Upper lobe of left lung (tissue), 6 donors: ENCODE data around the gene CXorf58. TPM values are rescaled to one million over a fixed set of nuclear protein-coding genes. Genes with fewer than 3 reads are reported as not detected.

Experiments used
- ATAC-seq, 2 donors: fragments of 200-7000 bp; cut with Tn5 transposase; one replicate each; pipeline ENCODE4 v1.9.1; 2022; ENCODE audit warnings: mild to moderate bottlenecking in 2 of 2, moderate library complexity in 2 of 2; ENCODE audit not compliant: low FRiP score in 2 of 2
- DNase-seq, 2 donors: peaks; one replicate each; pipeline ENCODE4 v3.0.0-alpha.2; 2019 to 2020
- H3K27ac ChIP-seq, 4 donors: fragments of 200-600 bp; sonication (generic); one replicate each; pipeline ENCODE4 v1.5.1; 2016 to 2019
- H3K27me3 ChIP-seq, 4 donors: fragments of 200-600 bp; sonication (generic); one replicate each; pipeline ENCODE4 v1.5.1; 2017 to 2019
- H3K36me3 ChIP-seq, 4 donors: fragments of 200-600 bp; sonication (generic); one replicate each; pipeline ENCODE4 v1.5.1; 2016 to 2019
- H3K4me1 ChIP-seq, 4 donors: fragments of 200-600 bp; sonication (generic); one replicate each; pipeline ENCODE4 v1.5.1; 2018 to 2019
- H3K4me3 ChIP-seq, 4 donors: fragments of 200-600 bp; sonication (generic); one replicate each; pipeline ENCODE4 v1.5.1; 2017 to 2019; ENCODE audit warnings: mild to moderate bottlenecking in 2 of 4, moderate library complexity in 1 of 4
- H3K9me3 ChIP-seq, 4 donors: fragments of 200-600 bp; sonication (generic); one replicate each; pipeline ENCODE4 v1.5.1; 2018 to 2019
- CTCF ChIP-seq, 6 experiments: fragments of 450-650 bp in 4 of 6; fragments of 200-600 bp in 2 of 6; sonication (generic) in 2 of 6; IDR thresholded peaks; one replicate each; pipeline ENCODE4 v1.5.1; 2016 to 2019; ENCODE audit warnings: antibody characterized with exemption in 6 of 6
- EP300 ChIP-seq, 4 donors: sonication (generic); formaldehyde crosslinking; IDR thresholded peaks; one replicate each; pipeline ENCODE4 v1.5.1; 2017; ENCODE audit warnings: antibody characterized with exemption in 4 of 4, control low read depth in 2 of 4
- POLR2A ChIP-seq, 4 donors: fragments of 450-650 bp; IDR thresholded peaks; one replicate each; pipeline ENCODE4 v1.5.1; 2016 to 2017; ENCODE audit warnings: antibody characterized with exemption in 4 of 4, mild to moderate bottlenecking in 2 of 4
- POLR2AphosphoS5 ChIP-seq, 2 donors: sonication (generic); formaldehyde crosslinking; IDR thresholded peaks; one replicate each; pipeline ENCODE4 v1.5.1; 2017; ENCODE audit warnings: antibody characterized with exemption in 2 of 2
- WGBS, 2 donors: methylation state at CpG; one replicate each; pipeline ENCODE4 v1.1.5; 2017 to 2018; 5-methylcytosine and 5-hydroxymethylcytosine counted together
- total RNA-seq, 6 donors: library from RNA; depleted of rRNA in 4 of 6; stranded (reverse); fragments of >200 nt in 4 of 6; gene quantifications; one replicate each; pipeline versions ENCODE4 v1.1.0 to v1.2.1, GENCODE V29; 2016 to 2021
- donor health status: DM: no; HTN: no; CAD: no; lungs with moderate emphysema.
- donor health status: DM: no; HTN: yes; CAD: no; lungs with severe emphysema.

The CXorf58 gene
- total RNA-seq, 6 donors from 2014 or later: 0.11 TPM; not detected in 5

DNA sequence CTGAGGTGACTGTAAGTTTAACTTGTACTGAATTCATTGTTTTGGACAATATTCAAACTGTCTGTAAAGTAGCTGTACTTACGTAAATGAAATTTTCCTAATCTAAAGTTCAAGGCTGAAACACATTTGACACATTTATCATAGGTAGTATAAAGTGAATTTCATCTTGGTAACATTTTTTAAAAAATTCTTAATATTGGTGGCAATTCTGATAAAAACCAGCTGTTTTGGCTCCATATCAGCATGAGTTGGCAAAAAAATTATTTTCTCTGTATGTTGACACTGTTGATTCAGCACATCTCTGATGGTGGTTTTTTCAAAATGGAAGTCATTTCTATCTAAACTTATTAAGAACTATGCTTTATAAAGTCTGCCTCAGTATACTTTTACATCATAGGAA is 30.9 kb downstream of the CXorf58 start:
- Histone ChIP-seq H3K9me3 (no peaks in the 10 kb centered on the region), H3K4me3 (no peak overlapping the region), H3K4me1 (no peaks in the 10 kb centered on the region), H3K36me3 (no peaks in the 10 kb centered on the region), H3K27ac (no peak overlapping the region), H3K27me3 (no peaks in the 10 kb centered on the region)
- ATAC-seq (no peak), DNase-seq (no peak)
- WGBS, 2 donors: 75 to 81% methylated on average over 1 of the region's 1 CpG
- TF ChIP-seq EP300 (IDR thresholded peaks at IDR 0.05): no peak
- no peak for TF ChIP-seq POLR2AphosphoS5 (IDR thresholded peaks at IDR 0.05)
- TF ChIP-seq POLR2A (IDR thresholded peaks at IDR 0.05): no peak
- TF ChIP-seq CTCF (IDR thresholded peaks at IDR 0.05): no peak

GRCh38 chrX:23939203-23939602 is 31.4 kb downstream of the CXorf58 start:
- no peak overlapping the region for H3K4me3 ChIP-seq
- H3K36me3 ChIP-seq: no peaks in the 10 kb centered on the region
- TF ChIP-seq EP300 (IDR thresholded peaks at IDR 0.05): no peak
- no peak for TF ChIP-seq CTCF (IDR thresholded peaks at IDR 0.05)
- no peak for TF ChIP-seq POLR2A (IDR thresholded peaks at IDR 0.05)
- TF ChIP-seq POLR2AphosphoS5 (IDR thresholded peaks at IDR 0.05): no peak
- WGBS, 2 donors: 43 to 79% methylated on average over 1 of the region's 1 CpG
- H3K9me3 ChIP-seq: no peaks in the 10 kb centered on the region
- DNase-seq: no peak
- H3K27me3 ChIP-seq: no peaks in the 10 kb centered on the region
- no peak for ATAC-seq
- H3K4me1 ChIP-seq: no peaks in the 10 kb centered on the region
- no peak overlapping the region for H3K27ac ChIP-seq

DNA sequence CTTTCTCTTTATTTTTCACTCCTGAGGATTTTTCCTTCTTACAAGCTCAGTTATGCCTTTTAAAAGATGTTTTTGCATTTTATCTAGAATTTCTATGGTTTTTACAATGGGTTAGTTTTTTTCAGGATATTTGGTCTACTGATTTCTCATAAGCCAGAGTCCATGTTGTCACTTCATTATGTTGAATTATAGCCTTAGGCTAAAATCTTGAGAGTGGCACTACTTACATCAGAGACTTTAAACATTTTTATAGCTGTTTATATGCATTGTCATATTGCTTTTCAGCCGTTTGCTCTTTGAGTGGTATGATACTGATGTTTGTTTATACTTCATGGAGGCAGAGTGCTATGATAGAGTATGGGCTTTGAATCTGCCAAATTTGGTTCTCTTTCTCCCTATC is 36.4 kb downstream of the CXorf58 start:
- Histone ChIP-seq H3K4me3 (no peak overlapping the region), H3K9me3 (no peaks in the 10 kb centered on the region), H3K27ac (no peak overlapping the region), H3K36me3 (no peaks in the 10 kb centered on the region), H3K4me1 (no peaks in the 10 kb centered on the region), H3K27me3 (no peaks in the 10 kb centered on the region)
- DNase-seq: no peak
- WGBS, 2 donors: 28 to 29% methylated on average over 1 of the region's 1 CpG
- TF ChIP-seq CTCF (IDR thresholded peaks at IDR 0.05) (no peak), POLR2AphosphoS5 (IDR thresholded peaks at IDR 0.05) (no peak), POLR2A (IDR thresholded peaks at IDR 0.05) (no peak), EP300 (IDR thresholded peaks at IDR 0.05) (no peak)
- no peak for ATAC-seq

- Histone ChIP-seq H3K4me1 (no peaks in the 10 kb centered on the region), H3K27ac (no peak overlapping the region), H3K4me3 (no peak overlapping the region), H3K27me3 (no peaks in the 10 kb centered on the region), H3K9me3 (no peaks in the 10 kb centered on the region), H3K36me3 (no peaks in the 10 kb centered on the region)
- ATAC-seq (no peak), DNase-seq (no peak)
- WGBS, 2 donors: 100% methylated on average over 1 of the region's 1 CpG
- TF ChIP-seq CTCF (IDR thresholded peaks at IDR 0.05) (no peak), POLR2AphosphoS5 (IDR thresholded peaks at IDR 0.05) (no peak), EP300 (IDR thresholded peaks at IDR 0.05) (no peak), POLR2A (IDR thresholded peaks at IDR 0.05) (no peak)
Measured at GRCh38 chrX:23945206-23945605, 37.4 kb downstream of the CXorf58 start.

DNA sequence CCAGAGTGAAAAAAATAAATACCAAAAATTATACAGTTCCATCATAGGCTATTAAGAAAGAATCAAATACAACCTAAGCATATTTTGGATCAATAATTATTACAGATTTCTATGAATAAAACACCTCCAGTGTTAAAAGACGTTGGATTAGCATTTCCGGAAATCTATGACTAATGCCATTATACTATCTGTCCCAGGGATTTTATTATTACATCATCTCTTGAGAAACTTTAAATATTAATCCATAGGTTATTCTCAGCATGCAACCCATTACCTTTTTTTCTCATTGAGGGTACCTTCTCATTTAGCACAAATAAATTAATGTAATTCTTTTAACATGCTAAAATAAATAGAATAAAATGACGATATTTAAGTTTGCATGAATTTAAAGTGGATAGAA is 44.6 kb downstream of the CXorf58 start:
- ATAC-seq: no peak
- no peaks in the 10 kb centered on the region for H3K4me1 ChIP-seq
- no peaks in the 10 kb centered on the region for H3K9me3 ChIP-seq
- WGBS, 2 donors: 78 to 82% methylated on average over 3 of the region's 3 CpGs
- DNase-seq: no peak
- no peak overlapping the region for H3K27ac ChIP-seq
- no peak overlapping the region for H3K4me3 ChIP-seq
- no peaks in the 10 kb centered on the region for H3K36me3 ChIP-seq
- no peaks in the 10 kb centered on the region for H3K27me3 ChIP-seq
- no peak for TF ChIP-seq POLR2AphosphoS5 (IDR thresholded peaks at IDR 0.05)
- no peak for TF ChIP-seq CTCF (IDR thresholded peaks at IDR 0.05)
- no peak for TF ChIP-seq POLR2A (IDR thresholded peaks at IDR 0.05)
- no peak for TF ChIP-seq EP300 (IDR thresholded peaks at IDR 0.05)
